ENCODE results near the gene WSCD2. TPM values are rescaled to one million over a fixed set of nuclear protein-coding genes. Genes with fewer than 3 reads are reported as not detected.

WSCD2 gene
- total and polyA plus RNA-seq, 2 donors (not counting 1 experiment from before 2014, with no cell fraction given) = 1.1 to 5.9 TPM

- TF ChIP-seq, protein P1, sequence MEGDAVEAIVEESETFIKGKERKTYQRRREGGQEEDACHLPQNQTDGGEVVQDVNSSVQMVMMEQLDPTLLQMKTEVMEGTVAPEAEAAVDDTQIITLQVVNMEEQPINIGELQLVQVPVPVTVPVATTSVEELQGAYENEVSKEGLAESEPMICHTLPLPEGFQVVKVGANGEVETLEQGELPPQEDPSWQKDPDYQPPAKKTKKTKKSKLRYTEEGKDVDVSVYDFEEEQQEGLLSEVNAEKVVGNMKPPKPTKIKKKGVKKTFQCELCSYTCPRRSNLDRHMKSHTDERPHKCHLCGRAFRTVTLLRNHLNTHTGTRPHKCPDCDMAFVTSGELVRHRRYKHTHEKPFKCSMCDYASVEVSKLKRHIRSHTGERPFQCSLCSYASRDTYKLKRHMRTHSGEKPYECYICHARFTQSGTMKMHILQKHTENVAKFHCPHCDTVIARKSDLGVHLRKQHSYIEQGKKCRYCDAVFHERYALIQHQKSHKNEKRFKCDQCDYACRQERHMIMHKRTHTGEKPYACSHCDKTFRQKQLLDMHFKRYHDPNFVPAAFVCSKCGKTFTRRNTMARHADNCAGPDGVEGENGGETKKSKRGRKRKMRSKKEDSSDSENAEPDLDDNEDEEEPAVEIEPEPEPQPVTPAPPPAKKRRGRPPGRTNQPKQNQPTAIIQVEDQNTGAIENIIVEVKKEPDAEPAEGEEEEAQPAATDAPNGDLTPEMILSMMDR (IDR thresholded peaks at IDR 0.05) = no peak
- no peak for TF ChIP-seq EZH2 (IDR thresholded peaks at IDR 0.05; ENCODE audit: borderline replicate concordance, insufficient read depth, low read depth, low read length, poor library complexity, severe bottlenecking)
- H3K4me3 Mint-ChIP-seq = no peak overlapping the region
- peaks cover 19% of the 10 kb centered on the region for H3K27me3 Mint-ChIP-seq
- ChIA-PET CTCF (no interaction called here), POLR2A (interaction anchor here (0.6 kb wide), 1 partner anchor 1818 kb away, joined by 4 read pairs; no protein-coding TSS in a partner anchor)
- Histone ChIP-seq H3K4me3 (ENCODE audit: control extremely low read depth in 1 of 5, extremely low read depth in 1 of 5, insufficient read depth in 1 of 5, low read depth in 2 of 5, low read length in 4 of 5) (no peak overlapping the region), H3K4me1 (ENCODE audit: control insufficient read depth in 2 of 2, insufficient read depth in 2 of 2, low read length in 2 of 2) (no peaks in the 10 kb centered on the region), H2AFZ (ENCODE audit: insufficient read depth, low read depth, low read length, poor library complexity, severe bottlenecking) (no peak overlapping the region), H3K36me3 (replicated peaks in 1 of 2; ENCODE audit: control extremely low read depth in 1 of 2, control insufficient read depth in 1 of 2, extremely low read depth in 1 of 2, insufficient read depth in 2 of 2, low read length in 1 of 2) (no peaks in the 10 kb centered on the region), H3K27me3 (replicated peaks in 1 of 4; ENCODE audit: control extremely low read depth in 1 of 4, control insufficient read depth in 3 of 4, insufficient read depth in 4 of 4, low read length in 3 of 4) (no peaks in the 10 kb centered on the region), H4K20me1 (ENCODE audit: control insufficient read depth, insufficient read depth, low read length, poor library complexity, severe bottlenecking) (no peaks in the 10 kb centered on the region), H3K4me2 (replicated peaks; ENCODE audit: low read depth, low read length, poor library complexity, severe bottlenecking) (no peak overlapping the region), H3K79me2 (ENCODE audit: control insufficient read depth, insufficient read depth, low read length) (no peaks in the 10 kb centered on the region), H3K9ac (ENCODE audit: low read length) (no peak overlapping the region), H3K27ac (ENCODE audit: low read length in 2 of 2) (no peak overlapping the region), H3K9me3 (ENCODE audit: control extremely low read depth in 1 of 3, control insufficient read depth in 2 of 3, insufficient read depth in 1 of 3, low read length in 2 of 3) (no peaks in the 10 kb centered on the region)
- H3K27ac Mint-ChIP-seq = no peak overlapping the region
- no peaks in the 10 kb centered on the region for H3K9me3 Mint-ChIP-seq (ENCODE audit: insufficient read depth)
- H3K4me1 Mint-ChIP-seq = no peaks in the 10 kb centered on the region
- ATAC-seq (ENCODE audit: low read depth) (no peak), DNase-seq (no peak)
- 75% methylated on average over 2 of the region's 3 CpGs for WGBS (ENCODE audit: insufficient coverage)
- intact Hi-C loops (cut with micrococcal nuclease) = loop anchor here (1.0 kb wide), 1 partner anchor 21 kb away; no protein-coding TSS in a partner anchor
Measured at GRCh38 chr12:108231109-108231905, 102.2 kb downstream of the WSCD2 start.

DNA sequence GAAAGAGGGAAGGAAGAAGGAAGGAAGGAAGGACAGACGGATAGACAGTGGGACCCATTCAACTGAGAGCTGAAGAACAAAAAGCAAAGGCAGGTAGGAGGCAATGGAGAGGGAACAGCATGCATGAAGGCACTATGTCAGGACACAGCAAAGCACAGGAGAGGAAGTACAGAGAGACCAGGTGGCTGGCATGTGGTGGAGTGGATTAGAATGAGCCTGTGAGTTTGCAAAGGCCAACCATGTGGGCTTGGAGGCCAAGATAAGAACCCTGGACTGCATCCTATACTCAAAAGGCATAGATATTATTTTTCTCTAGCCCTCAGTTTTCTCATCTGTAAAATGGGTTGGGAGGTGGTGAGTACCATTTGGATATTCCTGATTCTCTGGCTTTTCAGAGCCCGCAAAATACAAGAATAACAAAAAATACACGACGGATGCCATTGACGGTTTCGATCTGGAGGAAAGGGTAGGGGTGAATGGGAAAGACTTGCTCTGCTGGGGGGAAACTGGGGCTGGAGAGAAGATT lies 102.9 kb downstream of the WSCD2 start:
- no peak overlapping the region for H3K4me3 Mint-ChIP-seq
- H3K4me1 Mint-ChIP-seq = no peaks in the 10 kb centered on the region
- Histone ChIP-seq H3K36me3 (replicated peaks in 1 of 2; ENCODE audit: control extremely low read depth in 1 of 2, control insufficient read depth in 1 of 2, extremely low read depth in 1 of 2, insufficient read depth in 2 of 2, low read length in 1 of 2) (no peaks in the 10 kb centered on the region), H4K20me1 (ENCODE audit: control insufficient read depth, insufficient read depth, low read length, poor library complexity, severe bottlenecking) (no peaks in the 10 kb centered on the region), H3K9ac (ENCODE audit: low read length) (no peak overlapping the region), H3K27ac (ENCODE audit: low read length in 2 of 2) (no peak overlapping the region), H3K27me3 (replicated peaks in 1 of 4; ENCODE audit: control extremely low read depth in 1 of 4, control insufficient read depth in 3 of 4, insufficient read depth in 4 of 4, low read length in 3 of 4) (peaks cover 0 to under 1% (median 0%) of the 10 kb centered on the region in 4 experiments), H3K9me3 (ENCODE audit: control extremely low read depth in 1 of 3, control insufficient read depth in 2 of 3, insufficient read depth in 1 of 3, low read length in 2 of 3) (no peaks in the 10 kb centered on the region), H3K4me2 (replicated peaks; ENCODE audit: low read depth, low read length, poor library complexity, severe bottlenecking) (no peak overlapping the region), H3K79me2 (ENCODE audit: control insufficient read depth, insufficient read depth, low read length) (no peaks in the 10 kb centered on the region), H3K4me3 (ENCODE audit: control extremely low read depth in 1 of 5, extremely low read depth in 1 of 5, insufficient read depth in 1 of 5, low read depth in 2 of 5, low read length in 4 of 5) (no peak overlapping the region), H3K4me1 (ENCODE audit: control insufficient read depth in 2 of 2, insufficient read depth in 2 of 2, low read length in 2 of 2) (no peaks in the 10 kb centered on the region), H2AFZ (ENCODE audit: insufficient read depth, low read depth, low read length, poor library complexity, severe bottlenecking) (no peak overlapping the region)
- POLR2A ChIA-PET = interaction anchor here (0.6 kb wide), 1 partner anchor 1818 kb away, joined by 4 read pairs; no protein-coding TSS in a partner anchor
- intact Hi-C loops (cut with micrococcal nuclease) = loop anchor here (1.0 kb wide), 1 partner anchor 22 kb away; no protein-coding TSS in a partner anchor
- WGBS (ENCODE audit: insufficient coverage) = 23% methylated on average over 1 of the region's 6 CpGs
- CTCF ChIA-PET = interaction anchor here (1.3 kb wide), 1 partner anchor 11 kb away, joined by 3 read pairs; no protein-coding TSS in a partner anchor
- DNase-seq (no peak), ATAC-seq (ENCODE audit: low read depth) (no peak)
- no peak overlapping the region for H3K27ac Mint-ChIP-seq
- TF ChIP-seq, protein P1 (IDR thresholded peaks at IDR 0.05) = no peak
- TF ChIP-seq EZH2 (IDR thresholded peaks at IDR 0.05; ENCODE audit: borderline replicate concordance, insufficient read depth, low read depth, low read length, poor library complexity, severe bottlenecking) = no peak
- no peaks in the 10 kb centered on the region for H3K9me3 Mint-ChIP-seq (ENCODE audit: insufficient read depth)
- H3K27me3 Mint-ChIP-seq = peaks cover 22% of the 10 kb centered on the region
